HepG2 (cell line): ENCODE results near the gene DLG2. TPM values are rescaled to one million over a fixed set of nuclear protein-coding genes. Genes with fewer than 3 reads are reported as not detected.

Experiments used
- ATAC-seq: fragments of 200-7000 bp; cut with Tn5 transposase; 3 replicates; pipeline ENCODE4 v1.9.1; 2020; ENCODE audit warnings: mild to moderate bottlenecking, moderate library complexity
- BruUV-seq: library from RNA; stranded (reverse); fragments of 400-500 nt; replicated peaks from 2 replicates; lab custom pipeline; 2021; lab: Mats Ljungman, UMichigan
- CTCF ChIA-PET: fragments of 300-600 bp; formaldehyde crosslinking; extraction: SDS; loops from one replicate; lab custom pipeline; 2021; ENCODE audit warnings: low total read pairs, inconsistent platforms, low intra/inter-chr PET ratio; lab: Yijun Ruan, JAX
- POLR2A ChIA-PET: fragments of 350-600 bp; sonication (Branson Sonifier 250); formaldehyde crosslinking; loops from one replicate; lab custom pipeline; 2020; ENCODE audit warnings: antibody characterized with exemption, inconsistent platforms; lab: Yijun Ruan, JAX
- DNase-seq: peaks from one replicate; pipeline ENCODE4 v3.0.0-alpha.2; 2015; ENCODE audit warnings: low spot score
- FAIRE-seq: peaks from 3 replicates; lab custom pipeline; 2011; peaks lifted over from hg19 to GRCh38; lab: Jason Lieb, UNC
- H2AFZ ChIP-seq: one replicate; pipeline ENCODE4 v1.6.1; 2011; ENCODE audit warnings: low read length, inconsistent platforms
- H3K27ac ChIP-seq: fragments of 300-600 bp; 3 replicates; pipeline ENCODE4 v1.8.0; 2011; ENCODE audit warnings: mixed run types, mild to moderate bottlenecking, mixed read lengths, low read length, inconsistent platforms; ENCODE audit not compliant: insufficient read depth; ENCODE audit errors: extremely low read length
- H3K27me3 ChIP-seq, 2 experiments: fragments of 200-600 bp in 1 of 2; 2 replicates in 1 of 2; 3 replicates in 1 of 2; pipeline versions ENCODE4 v1.6.0 to v1.8.0; 2011; ENCODE audit warnings: low read length in 2 of 2, mild to moderate bottlenecking in 2 of 2, moderate library complexity in 2 of 2, inconsistent platforms in 1 of 2; ENCODE audit not compliant: insufficient read depth in 2 of 2, control insufficient read depth in 1 of 2
- H3K36me3 ChIP-seq, 2 experiments: fragments of 200-600 bp in 1 of 2; replicated peaks in 1 of 2; 2 replicates in 1 of 2; 3 replicates in 1 of 2; pipeline versions ENCODE4 v1.5.1 to v1.8.0; 2011; ENCODE audit warnings: low read length in 2 of 2, inconsistent platforms in 1 of 2; ENCODE audit not compliant: insufficient read depth in 2 of 2, control insufficient read depth in 1 of 2
- H3K4me1 ChIP-seq: 2 replicates; pipeline ENCODE4 v1.5.1; 2012; ENCODE audit warnings: low read length, inconsistent platforms; ENCODE audit not compliant: insufficient read depth
- H3K4me2 ChIP-seq: 2 replicates; pipeline ENCODE4 v1.6.0; 2011; ENCODE audit warnings: low read depth, low read length, inconsistent platforms
- H3K4me3 ChIP-seq, 3 experiments: fragments of 200-600 bp in 1 of 3; sonication (generic), shearing (Covaris generic) in 1 of 3; replicated peaks in 1 of 3; 2 replicates each; pipeline ENCODE4 v1.5.1; 2011 to 2016; ENCODE audit warnings: low read length in 3 of 3, inconsistent platforms in 2 of 3, low read depth in 2 of 3, mild to moderate bottlenecking in 2 of 3, control low read depth in 1 of 3, mixed read lengths in 1 of 3; ENCODE audit not compliant: insufficient read depth in 1 of 3
- H3K79me2 ChIP-seq: one replicate; pipeline ENCODE4 v1.6.1; 2011; ENCODE audit warnings: low read length, inconsistent platforms; ENCODE audit not compliant: insufficient read depth
- H3K9ac ChIP-seq: 2 replicates; pipeline ENCODE4 v1.6.0; 2011; ENCODE audit warnings: mild to moderate bottlenecking, low read depth, low read length, inconsistent platforms; ENCODE audit not compliant: insufficient read depth
- H3K9me3 ChIP-seq: 2 replicates; pipeline ENCODE4 v1.5.1; 2012; ENCODE audit warnings: mild to moderate bottlenecking, low read length
- H4K20me1 ChIP-seq: 2 replicates; pipeline ENCODE4 v1.6.0; 2011; ENCODE audit warnings: inconsistent platforms, mild to moderate bottlenecking, low read length, moderate library complexity; ENCODE audit not compliant: insufficient read depth
- DPF2 ChIP-seq: sonication (generic); formaldehyde crosslinking; IDR thresholded peaks from 2 replicates; pipeline ENCODE4 v1.4.0; 2020; ENCODE audit warnings: mild to moderate bottlenecking, low read depth, missing genetic modification reagents, borderline replicate concordance
- HNF4G ChIP-seq, 2 experiments: sonication (generic) in 1 of 2; formaldehyde crosslinking in 1 of 2; IDR thresholded peaks; 2 replicates each; pipeline versions ENCODE4 v1.4.0 to v1.6.1; 2011 to 2020; ENCODE audit warnings: borderline replicate concordance in 2 of 2, low read depth in 2 of 2, mild to moderate bottlenecking in 2 of 2, low read length in 1 of 2, missing genetic modification reagents in 1 of 2, moderate library complexity in 1 of 2
- KLF9 ChIP-seq: IDR thresholded peaks from 2 replicates; pipeline ENCODE4 v1.6.1; 2016; ENCODE audit warnings: low read depth
- PHF20 ChIP-seq: sonication (generic); formaldehyde crosslinking; IDR thresholded peaks from 2 replicates; pipeline ENCODE4 v1.5.0; 2020; ENCODE audit warnings: mild to moderate bottlenecking, missing genetic modification reagents
- SNAI1 ChIP-seq: sonication (generic); formaldehyde crosslinking; IDR thresholded peaks from 2 replicates; pipeline ENCODE4 v1.5.0; 2020; ENCODE audit warnings: mild to moderate bottlenecking, missing genetic modification reagents, borderline replicate concordance
- U2AF2 ChIP-seq: fragments of 200-400 bp; formaldehyde crosslinking; IDR thresholded peaks from 2 replicates; pipeline ENCODE4 v1.6.1; 2017; ENCODE audit warnings: low read depth, mild to moderate bottlenecking, low read length
- ZFP62 ChIP-seq: sonication (generic); formaldehyde crosslinking; IDR thresholded peaks from 2 replicates; pipeline ENCODE4 v1.4.0; 2020; ENCODE audit warnings: missing genetic modification reagents
- ZNF12 ChIP-seq: sonication (generic); formaldehyde crosslinking; IDR thresholded peaks from 2 replicates; pipeline ENCODE4 v1.5.0; 2020; ENCODE audit warnings: missing genetic modification reagents
- ZNF138 ChIP-seq: sonication (generic); formaldehyde crosslinking; IDR thresholded peaks from 2 replicates; pipeline ENCODE4 v1.5.0; 2020; ENCODE audit warnings: mild to moderate bottlenecking, low read depth, missing genetic modification reagents
- ZNF230 ChIP-seq: sonication (generic); formaldehyde crosslinking; IDR thresholded peaks from 2 replicates; pipeline ENCODE4 v1.4.0; 2020; ENCODE audit warnings: mild to moderate bottlenecking, missing genetic modification reagents
- ZNF34 ChIP-seq: sonication (generic); formaldehyde crosslinking; IDR thresholded peaks from 2 replicates; pipeline ENCODE4 v1.4.0; 2020; ENCODE audit warnings: mild to moderate bottlenecking, missing genetic modification reagents, borderline replicate concordance
- ZNF501 ChIP-seq: sonication (generic); formaldehyde crosslinking; IDR thresholded peaks from 2 replicates; pipeline ENCODE4 v1.5.1; 2020; ENCODE audit warnings: mild to moderate bottlenecking, moderate library complexity, missing genetic modification reagents
- ZNF724P ChIP-seq: sonication (generic); formaldehyde crosslinking; IDR thresholded peaks from 2 replicates; pipeline ENCODE4 v1.8.0; 2022; ENCODE audit warnings: missing genetic modification reagents, borderline replicate concordance
- WGBS: methylation state at CpG from one replicate; pipeline ENCODE4 v1.1.6; 2017; ENCODE audit warnings: low lambda C conversion rate; 5-methylcytosine and 5-hydroxymethylcytosine counted together
- in situ Hi-C: cut with HindIII; loops from 2 replicates; pipeline ENCODE4 v1.10.0; 2017; ENCODE audit warnings: low pct_unique_long_range_greater_than_20kb; ENCODE audit not compliant: extremely low pct_ligation_motif_present
- intact Hi-C: fragments of 100-400 bp; cut with micrococcal nuclease; formaldehyde crosslinking; loops from one replicate; pipeline ENCODE4 v1.10.0; 2022; ENCODE audit not compliant: unreplicated experiment
- polyA plus RNA-seq, 8 experiments: library from polyadenylated mRNA; depleted of rRNA in 3 of 8; stranded (reverse) in 7 of 8; unstranded in 1 of 8; fragments of >200 nt; fragmentation: Illumina TruSeq in 4 of 8; extraction: Trizol in 4 of 8; gene quantifications; 2 replicates each; pipeline versions ENCODE4 v1.2.1 to v1.2.3, GENCODE V29; 2011 to 2016; ENCODE audit warnings: low read depth in 4 of 8, missing spikeins in 1 of 8, mixed read lengths in 1 of 8; ENCODE audit not compliant: insufficient read depth in 1 of 8
- total RNA-seq, 5 experiments: library from RNA; depleted of rRNA; stranded (reverse); fragments of >200 nt; fragmentation: Illumina TruSeq; extraction: Trizol; gene quantifications; 2 replicates each; pipeline ENCODE4 v1.2.3, GENCODE V29; 2016; ENCODE audit warnings: low read depth in 1 of 5
- TF ChIP-seq, protein P1 (sequence below): sonication (generic); formaldehyde crosslinking; conservative IDR thresholded peaks from 2 replicates; pipeline ENCODE4 v1.8.0; 2022; ENCODE audit warnings: missing genetic modification reagents
- TF ChIP-seq, protein P2 (sequence below): sonication (generic); formaldehyde crosslinking; conservative IDR thresholded peaks from 2 replicates; pipeline ENCODE4 v1.8.0; 2022; ENCODE audit warnings: low read depth, missing genetic modification reagents

Gene DLG2
- total and polyA plus RNA-seq, 2 of the 13 experiments (the other 11 are each of a cell fraction or from before 2014, with no cell fraction given), result 0.46 to 1.0 TPM

DNA sequence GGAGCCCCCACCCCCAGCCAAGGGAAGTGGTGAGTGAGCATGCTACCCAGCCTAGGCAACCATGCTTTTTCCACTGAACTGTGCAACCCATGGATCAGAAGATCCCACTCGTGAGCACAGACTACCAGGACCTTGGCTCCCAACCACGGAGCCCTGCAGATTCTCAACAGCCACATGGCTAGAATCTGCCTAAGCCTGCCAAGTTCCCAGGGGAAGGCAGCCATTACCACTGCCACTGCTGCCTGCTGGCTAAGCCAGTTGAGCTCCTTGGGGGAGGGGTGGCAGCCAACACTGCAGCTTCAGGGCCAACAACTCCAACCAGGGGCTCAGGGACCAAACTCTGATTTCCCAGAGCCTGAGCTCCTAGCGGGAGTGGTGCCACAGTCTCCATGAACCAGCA lies 195.8 kb downstream of the DLG2 start:
- Histone ChIP-seq H3K79me2 (no peaks in the 10 kb centered on the region), H2AFZ (no peak overlapping the region), H3K4me2 (no peak overlapping the region)
- no peak for DNase-seq
- TF ChIP-seq, protein P1, sequence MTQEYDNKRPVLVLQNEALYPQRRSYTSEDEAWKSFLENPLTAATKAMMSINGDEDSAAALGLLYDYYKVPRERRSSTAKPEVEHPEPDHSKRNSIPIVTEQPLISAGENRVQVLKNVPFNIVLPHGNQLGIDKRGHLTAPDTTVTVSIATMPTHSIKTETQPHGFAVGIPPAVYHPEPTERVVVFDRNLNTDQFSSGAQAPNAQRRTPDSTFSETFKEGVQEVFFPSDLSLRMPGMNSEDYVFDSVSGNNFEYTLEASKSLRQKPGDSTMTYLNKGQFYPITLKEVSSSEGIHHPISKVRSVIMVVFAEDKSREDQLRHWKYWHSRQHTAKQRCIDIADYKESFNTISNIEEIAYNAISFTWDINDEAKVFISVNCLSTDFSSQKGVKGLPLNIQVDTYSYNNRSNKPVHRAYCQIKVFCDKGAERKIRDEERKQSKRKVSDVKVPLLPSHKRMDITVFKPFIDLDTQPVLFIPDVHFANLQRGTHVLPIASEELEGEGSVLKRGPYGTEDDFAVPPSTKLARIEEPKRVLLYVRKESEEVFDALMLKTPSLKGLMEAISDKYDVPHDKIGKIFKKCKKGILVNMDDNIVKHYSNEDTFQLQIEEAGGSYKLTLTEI (CRISPR knock-in tag), result no peak
- TF ChIP-seq ZNF138 (CRISPR knock-in tag) (no peak), ZNF34 (no peak), ZNF12 (CRISPR knock-in tag) (no peak), PHF20 (CRISPR knock-in tag) (no peak), ZFP62 (CRISPR knock-in tag) (no peak), ZNF230 (no peak), SNAI1 (CRISPR knock-in tag) (no peak), U2AF2 (no peak), DPF2 (CRISPR knock-in tag) (no peak), HNF4G (IDR thresholded peaks at IDR 0.05; ENCODE audit: borderline replicate concordance, low read depth, low read length) (no peak), HNF4G (CRISPR knock-in tag; IDR thresholded peaks at IDR 0.05; ENCODE audit: borderline replicate concordance, low read depth) (no peak), KLF9 (no peak), ZNF724P (no peak), ZNF501 (no peak)
- TF ChIP-seq, protein P2, sequence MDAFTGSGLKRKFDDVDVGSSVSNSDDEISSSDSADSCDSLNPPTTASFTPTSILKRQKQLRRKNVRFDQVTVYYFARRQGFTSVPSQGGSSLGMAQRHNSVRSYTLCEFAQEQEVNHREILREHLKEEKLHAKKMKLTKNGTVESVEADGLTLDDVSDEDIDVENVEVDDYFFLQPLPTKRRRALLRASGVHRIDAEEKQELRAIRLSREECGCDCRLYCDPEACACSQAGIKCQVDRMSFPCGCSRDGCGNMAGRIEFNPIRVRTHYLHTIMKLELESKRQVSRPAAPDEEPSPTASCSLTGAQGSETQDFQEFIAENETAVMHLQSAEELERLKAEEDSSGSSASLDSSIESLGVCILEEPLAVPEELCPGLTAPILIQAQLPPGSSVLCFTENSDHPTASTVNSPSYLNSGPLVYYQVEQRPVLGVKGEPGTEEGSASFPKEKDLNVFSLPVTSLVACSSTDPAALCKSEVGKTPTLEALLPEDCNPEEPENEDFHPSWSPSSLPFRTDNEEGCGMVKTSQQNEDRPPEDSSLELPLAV (CRISPR knock-in tag), result no peak
- TF ChIP-seq, all 625 proteins: peak for 0
- H3K4me1 ChIP-seq, result no peaks in the 10 kb centered on the region
- BruUV-seq, result no TSS peak
- H3K9me3 ChIP-seq, result no peaks in the 10 kb centered on the region
- POLR2A ChIA-PET, result no interaction called here
- CTCF ChIA-PET, result no interaction called here
- no peaks in the 10 kb centered on the region for H3K36me3 ChIP-seq
- FAIRE-seq (no peak), ATAC-seq (no peak)
- H3K27ac ChIP-seq, result no peak overlapping the region
- no peak overlapping the region for H3K9ac ChIP-seq
- no peaks in the 10 kb centered on the region for H3K27me3 ChIP-seq
- in situ Hi-C loops, result no loop called here
- H3K4me3 ChIP-seq, result no peak overlapping the region
- WGBS, result no CpG with 5 or more reads among the region's 3 CpGs
- no peaks in the 10 kb centered on the region for H4K20me1 ChIP-seq
- intact Hi-C loops, result no loop called here
